Esophagus muscularis mucosa (tissue), 3 donors: ENCODE data around the gene UBAC2.

ENCODE experiments used
- EP300 ChIP-seq: sonication (generic); formaldehyde crosslinking; IDR thresholded peaks from one replicate; pipeline ENCODE4 v1.6.1; 2017; ENCODE audit warnings: antibody characterized with exemption
- TF ChIP-seq, protein P1 (sequence below), 3 experiments: fragments of 200-600 bp in 2 of 3; fragments of 450-650 bp in 1 of 3; sonication (generic) in 2 of 3; IDR thresholded peaks; one replicate each; pipeline ENCODE4 v1.5.1; 2017 to 2019; ENCODE audit warnings: antibody characterized with exemption in 3 of 3, mild to moderate bottlenecking in 2 of 3, moderate library complexity in 1 of 3

DNA sequence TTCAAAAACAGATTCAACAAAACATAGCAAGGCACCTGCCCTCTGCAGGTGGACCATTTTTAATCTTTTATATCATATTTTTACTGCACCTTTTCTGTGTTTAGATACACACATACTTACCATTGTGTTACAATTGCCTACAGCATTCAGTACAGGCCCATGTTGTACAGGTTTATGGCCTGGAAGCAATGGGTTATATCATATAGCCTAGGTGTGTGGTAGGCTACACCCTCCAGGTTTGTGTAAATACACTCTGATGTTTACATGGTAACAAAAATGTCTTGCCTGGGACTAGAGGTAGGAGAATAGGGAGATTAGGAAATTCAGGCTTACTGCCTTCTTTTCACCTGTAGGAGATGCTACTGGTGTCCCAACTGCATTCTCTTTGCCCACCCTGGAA, 8.2 kb upstream of the UBAC2 start:
- TF ChIP-seq, protein P1, sequence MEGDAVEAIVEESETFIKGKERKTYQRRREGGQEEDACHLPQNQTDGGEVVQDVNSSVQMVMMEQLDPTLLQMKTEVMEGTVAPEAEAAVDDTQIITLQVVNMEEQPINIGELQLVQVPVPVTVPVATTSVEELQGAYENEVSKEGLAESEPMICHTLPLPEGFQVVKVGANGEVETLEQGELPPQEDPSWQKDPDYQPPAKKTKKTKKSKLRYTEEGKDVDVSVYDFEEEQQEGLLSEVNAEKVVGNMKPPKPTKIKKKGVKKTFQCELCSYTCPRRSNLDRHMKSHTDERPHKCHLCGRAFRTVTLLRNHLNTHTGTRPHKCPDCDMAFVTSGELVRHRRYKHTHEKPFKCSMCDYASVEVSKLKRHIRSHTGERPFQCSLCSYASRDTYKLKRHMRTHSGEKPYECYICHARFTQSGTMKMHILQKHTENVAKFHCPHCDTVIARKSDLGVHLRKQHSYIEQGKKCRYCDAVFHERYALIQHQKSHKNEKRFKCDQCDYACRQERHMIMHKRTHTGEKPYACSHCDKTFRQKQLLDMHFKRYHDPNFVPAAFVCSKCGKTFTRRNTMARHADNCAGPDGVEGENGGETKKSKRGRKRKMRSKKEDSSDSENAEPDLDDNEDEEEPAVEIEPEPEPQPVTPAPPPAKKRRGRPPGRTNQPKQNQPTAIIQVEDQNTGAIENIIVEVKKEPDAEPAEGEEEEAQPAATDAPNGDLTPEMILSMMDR (IDR thresholded peaks at IDR 0.05): no peak
- no peak for TF ChIP-seq EP300
